A549 (cell line): ENCODE data around the gene CLN6. TPM values are rescaled to one million over a fixed set of nuclear protein-coding genes. Genes with fewer than 3 reads are reported as not detected.
"Not testable (repeated sequence)": the region's sequence is repeated elsewhere in the genome, so short reads cannot be mapped to it uniquely, and the experiment has no call there.

Experiments
- ATAC-seq, 2 experiments: fragments of 200-7000 bp in 1 of 2; fragments of >200 bp in 1 of 2; cut with Nextera tagmentation in 1 of 2; cut with Tn5 transposase in 1 of 2; 3 replicates each; pipeline versions ENCODE4 v1.8.0 to v1.9.1; 2018 to 2020; ENCODE audit warnings: mild to moderate bottlenecking in 1 of 2, moderate library complexity in 1 of 2
- CTCF ChIA-PET: fragments of 300-600 bp; sonication (Branson Sonifier 250); formaldehyde crosslinking; extraction: SDS; loops from one replicate; lab custom pipeline; 2021; ENCODE audit warnings: antibody characterized with exemption, inconsistent platforms; lab: Yijun Ruan, JAX
- POLR2A ChIA-PET: fragments of 350-600 bp; formaldehyde crosslinking; extraction: SDS; loops from one replicate; lab custom pipeline; 2021; ENCODE audit warnings: antibody characterized with exemption, inconsistent platforms; lab: Yijun Ruan, JAX
- DNase-seq, 2 experiments: peaks; one replicate each; pipeline versions ENCODE4 v3.0.0 to v3.0.0-alpha.2; 2011 to 2016; ENCODE audit warnings: low read depth in 1 of 2, low spot score in 1 of 2
- FAIRE-seq: peaks from 2 replicates; lab custom pipeline; 2011; peaks lifted over from hg19 to GRCh38; lab: Jason Lieb, UNC
- H3K27ac ChIP-seq, 2 experiments: fragments of >200 bp; sonication (Bioruptor Twin); formaldehyde crosslinking; 3 replicates each; pipeline ENCODE4 v1.5.1; 2016 to 2017
- H3K4me1 ChIP-seq: fragments of >200 bp; sonication (Bioruptor Twin); formaldehyde crosslinking; 3 replicates; pipeline ENCODE4 v1.6.1; 2016
- H3K4me2 ChIP-seq: fragments of >200 bp; sonication (Bioruptor Twin); formaldehyde crosslinking; 3 replicates; pipeline ENCODE4 v1.6.1; 2016
- H3K4me3 ChIP-seq: fragments of >200 bp; sonication (Bioruptor Twin); formaldehyde crosslinking; 3 replicates; pipeline ENCODE4 v1.5.1; 2016
- H3K9me3 ChIP-seq: fragments of >200 bp; sonication (Bioruptor Twin); formaldehyde crosslinking; 3 replicates; pipeline ENCODE4 v1.6.1; 2016
- CBX2 ChIP-seq: fragments of 200-600 bp; sonication (generic); IDR thresholded peaks from 2 replicates; pipeline ENCODE4 v1.6.1; 2016; ENCODE audit warnings: low read depth, mild to moderate bottlenecking, borderline replicate concordance
- CBX8 ChIP-seq: fragments of 200-600 bp; sonication (generic); IDR thresholded peaks from 2 replicates; pipeline ENCODE4 v1.6.1; 2016
- CHD2 ChIP-seq: fragments of 150-350 bp; IDR thresholded peaks from 2 replicates; pipeline ENCODE4 v1.6.1; 2014; ENCODE audit warnings: low read length; ENCODE audit not compliant: partially characterized antibody
- CHD4 ChIP-seq: fragments of 200-600 bp; sonication (generic); IDR thresholded peaks from 2 replicates; pipeline ENCODE4 v1.6.1; 2016; ENCODE audit warnings: antibody characterized with exemption, mild to moderate bottlenecking, borderline replicate concordance
- ESRRA ChIP-seq: fragments of 150-350 bp; IDR thresholded peaks from 2 replicates; pipeline ENCODE4 v1.6.1; 2014; ENCODE audit warnings: mild to moderate bottlenecking, low read length, borderline replicate concordance
- FOSB ChIP-seq: fragments of 250-450 bp; sonication (Bioruptor Pico); IDR thresholded peaks from 2 replicates; pipeline ENCODE4 v1.5.0; 2020; ENCODE audit warnings: mild to moderate bottlenecking, moderate library complexity
- FOSL2 ChIP-seq, 2 experiments: fragments of 450-650 bp in 1 of 2; fragments of >200 bp in 1 of 2; sonication (Bioruptor Twin) in 1 of 2; formaldehyde crosslinking; IDR thresholded peaks; 2 replicates each; pipeline versions ENCODE4 v1.5.0 to v1.6.1; 2016 to 2020; ENCODE audit warnings: mild to moderate bottlenecking in 1 of 2, moderate library complexity in 1 of 2
- FOXS1 ChIP-seq: fragments of 250-450 bp; sonication (Bioruptor Pico); IDR thresholded peaks from 2 replicates; pipeline ENCODE4 v1.5.0; 2020; ENCODE audit warnings: mild to moderate bottlenecking, moderate library complexity
- GATA3 ChIP-seq: IDR thresholded peaks from 2 replicates; pipeline ENCODE4 v1.6.1; 2012; ENCODE audit warnings: borderline replicate concordance
- HEYL ChIP-seq: fragments of 250-450 bp; sonication (Bioruptor Pico); IDR thresholded peaks from 2 replicates; pipeline ENCODE4 v1.8.0; 2021; ENCODE audit warnings: mild to moderate bottlenecking, moderate library complexity
- HOXA7 ChIP-seq: fragments of 250-450 bp; sonication (Bioruptor Pico); IDR thresholded peaks from 2 replicates; pipeline ENCODE4 v1.5.0; 2020; ENCODE audit warnings: mild to moderate bottlenecking, moderate library complexity
- HOXB5 ChIP-seq: fragments of 250-450 bp; sonication (Bioruptor Pico); IDR thresholded peaks from 2 replicates; pipeline ENCODE4 v1.5.0; 2020; ENCODE audit warnings: mild to moderate bottlenecking, moderate library complexity
- JUN ChIP-seq, 2 experiments: fragments of >200 bp; sonication (Bioruptor Twin); formaldehyde crosslinking; IDR thresholded peaks; 2 replicates in 1 of 2; 3 replicates in 1 of 2; pipeline ENCODE4 v1.6.1; 2016 to 2017
- JUNB ChIP-seq: fragments of >200 bp; sonication (Bioruptor Twin); formaldehyde crosslinking; IDR thresholded peaks from 2 replicates; pipeline ENCODE4 v1.6.1; 2016
- KDM1A ChIP-seq: fragments of 200-600 bp; sonication (generic); IDR thresholded peaks from 2 replicates; pipeline ENCODE4 v1.6.1; 2016; ENCODE audit warnings: low read depth, mild to moderate bottlenecking
- KDM5A ChIP-seq: fragments of 200-600 bp; sonication (generic); IDR thresholded peaks from 2 replicates; pipeline ENCODE4 v1.6.1; 2016; ENCODE audit warnings: antibody characterized with exemption, mild to moderate bottlenecking
- NPAS2 ChIP-seq: fragments of 250-450 bp; sonication (Bioruptor Pico); IDR thresholded peaks from 2 replicates; pipeline ENCODE4 v1.8.0; 2022; ENCODE audit warnings: mild to moderate bottlenecking, moderate library complexity, borderline replicate concordance
- NR3C1 ChIP-seq: fragments of >200 bp; sonication (Bioruptor Twin); formaldehyde crosslinking; IDR thresholded peaks from 3 replicates; pipeline ENCODE4 v1.6.1; 2017
- POLR2A ChIP-seq: IDR thresholded peaks from 2 replicates; pipeline ENCODE4 v1.6.1; 2012; ENCODE audit warnings: mild to moderate bottlenecking, low read length
- RAD21 ChIP-seq, 2 experiments: fragments of >200 bp in 1 of 2; sonication (Bioruptor Twin) in 1 of 2; formaldehyde crosslinking in 1 of 2; IDR thresholded peaks in 1 of 2; conservative IDR thresholded peaks in 1 of 2; 2 replicates in 1 of 2; 3 replicates in 1 of 2; pipeline ENCODE4 v1.6.1; 2012 to 2018; ENCODE audit warnings: inconsistent platforms in 1 of 2
- RFX5 ChIP-seq: fragments of 450-650 bp; IDR thresholded peaks from 2 replicates; pipeline ENCODE4 v1.7.1; 2014; ENCODE audit warnings: antibody characterized with exemption, mild to moderate bottlenecking, moderate library complexity
- SMC3 ChIP-seq: fragments of >200 bp; sonication (Bioruptor Twin); formaldehyde crosslinking; IDR thresholded peaks from 3 replicates; pipeline ENCODE4 v1.6.1; 2018; ENCODE audit warnings: inconsistent platforms
- TFCP2L1 ChIP-seq: fragments of 250-450 bp; sonication (Bioruptor Pico); IDR thresholded peaks from 2 replicates; pipeline ENCODE4 v1.5.0; 2021; ENCODE audit warnings: mild to moderate bottlenecking
- ZFP36 ChIP-seq: fragments of 450-650 bp; IDR thresholded peaks from 2 replicates; pipeline ENCODE4 v1.6.1; 2014; ENCODE audit warnings: borderline replicate concordance; ENCODE audit not compliant: partially characterized antibody
- ZSCAN20 ChIP-seq: fragments of 250-450 bp; sonication (Bioruptor Pico); IDR thresholded peaks from 2 replicates; pipeline ENCODE4 v1.8.0; 2022; ENCODE audit warnings: mild to moderate bottlenecking, moderate library complexity
- WGBS: methylation state at CpG from one replicate; pipeline ENCODE4 v1.1.6; 2017; ENCODE audit errors: missing lambda C conversion rate; 5-methylcytosine and 5-hydroxymethylcytosine counted together
- polyA plus RNA-seq, 4 experiments: library from polyadenylated mRNA; depleted of rRNA in 3 of 4; stranded (reverse); fragments of >200 nt; fragmentation: RNase III in 1 of 4; extraction: RNeasy Plus Mini Kit Qiagen cat#74134 plus additional on column Dnase treatment in 1 of 4; gene quantifications; 2 replicates in 3 of 4; 3 replicates in 1 of 4; pipeline ENCODE4 v1.2.3, GENCODE V29; 2011 to 2017
- TF ChIP-seq, protein P1 (sequence below): IDR thresholded peaks from 2 replicates; pipeline ENCODE4 v1.6.1; 2012
- TF ChIP-seq, protein P2 (sequence below): fragments of 250-450 bp; sonication (Bioruptor Pico); IDR thresholded peaks from 2 replicates; pipeline ENCODE4 v1.5.0; 2020; ENCODE audit warnings: low read depth, mild to moderate bottlenecking, moderate library complexity
- TF ChIP-seq, protein P3 (sequence below): IDR thresholded peaks from 2 replicates; pipeline ENCODE4 v1.6.1; 2012; ENCODE audit warnings: low read depth, borderline replicate concordance
- TF ChIP-seq, protein P4 (sequence below): fragments of 450-650 bp; IDR thresholded peaks from 2 replicates; pipeline ENCODE4 v1.6.1; 2014; ENCODE audit warnings: antibody characterized with exemption

The CLN6 gene
- polyA plus RNA-seq, 2 of the 4 experiments (the other 2 are of a cell fraction): 47.5 to 69.7 TPM

DNA sequence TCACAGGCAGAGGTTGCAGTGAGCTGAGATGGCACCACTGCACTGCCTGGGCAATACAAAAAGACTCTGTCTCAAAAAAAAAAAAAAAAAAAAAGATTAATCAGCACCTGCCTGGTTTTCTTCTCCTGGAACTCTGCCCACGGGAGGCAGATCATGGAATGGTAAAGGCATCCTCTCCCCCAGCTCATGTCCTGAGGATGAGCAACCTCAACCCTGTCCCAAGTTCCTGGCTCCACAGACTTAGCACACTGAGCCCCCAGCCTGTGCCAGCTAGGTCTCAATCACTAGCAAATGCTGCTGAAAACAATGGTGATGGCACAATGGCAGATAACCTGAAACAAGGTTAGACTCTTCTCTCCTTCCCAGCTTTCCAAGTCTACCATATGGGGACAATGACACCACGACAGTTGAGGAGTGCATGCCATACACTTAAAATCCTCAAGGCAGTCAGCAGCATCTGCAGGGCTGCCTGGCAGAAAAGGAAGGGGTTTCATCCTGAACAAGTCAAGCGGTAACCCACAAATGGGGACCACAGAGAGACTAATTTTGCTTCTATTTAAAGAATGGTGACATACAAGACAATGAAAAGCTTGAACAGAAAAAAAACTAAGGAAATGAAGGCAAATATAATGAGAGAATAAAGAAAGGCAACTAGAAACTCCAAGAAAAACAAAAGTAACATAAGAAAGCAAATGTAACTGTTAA, 4.8 kb downstream of the CLN6 start:
- WGBS: 89% methylated on average over 3 of the region's 3 CpGs
- Histone ChIP-seq H3K27ac (no peak overlapping the region), H3K9me3 (no peaks in the 10 kb centered on the region), H3K4me3 (no peak overlapping the region), H3K4me1 (peaks cover 14% of the 10 kb centered on the region), H3K4me2 (no peak overlapping the region)
- DNase-seq (no peak), ATAC-seq (no peak), FAIRE-seq (no peak)
- ChIA-PET POLR2A (no interaction called here), CTCF (interaction anchor here (0.6 to 3.2 kb wide), 7 partner anchors 8 to 984 kb away, joined by 3 to 15 read pairs (median 4); no protein-coding TSS in a partner anchor)
- TF ChIP-seq KDM5A (no peak), FOXS1 (CRISPR knock-in tag) (no peak), RAD21 (conservative IDR thresholded peaks at IDR 0.05 in 1 of 2, IDR thresholded peaks at IDR 0.05 in 1 of 2) (no peak), ZSCAN20 (CRISPR knock-in tag) (no peak), FOSB (CRISPR knock-in tag) (no peak), CBX2 (no peak), HOXA7 (CRISPR knock-in tag) (no peak), JUNB (no peak)
- TF ChIP-seq, protein P1, sequence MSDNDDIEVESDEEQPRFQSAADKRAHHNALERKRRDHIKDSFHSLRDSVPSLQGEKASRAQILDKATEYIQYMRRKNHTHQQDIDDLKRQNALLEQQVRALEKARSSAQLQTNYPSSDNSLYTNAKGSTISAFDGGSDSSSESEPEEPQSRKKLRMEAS: no peak

DNA sequence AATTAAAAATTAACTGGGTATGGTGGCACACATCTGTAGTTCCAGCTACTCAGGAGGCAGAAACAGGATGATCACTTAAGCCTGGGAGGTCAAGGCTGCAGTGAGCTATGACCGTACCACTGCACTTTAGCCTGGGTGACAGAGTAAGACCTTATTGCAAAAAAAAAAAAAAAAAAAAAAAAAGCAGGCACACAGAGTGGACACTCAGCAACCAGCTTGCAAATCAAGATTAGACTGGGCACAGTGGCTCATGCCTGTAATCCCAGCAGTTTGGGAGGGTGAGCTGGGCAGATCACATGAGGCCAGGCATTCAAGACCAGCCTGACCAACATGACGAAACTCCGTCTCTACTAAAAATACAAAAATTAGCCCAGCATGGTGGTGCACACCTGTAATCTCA, 5.4 kb downstream of the CLN6 start:
- ChIA-PET POLR2A (no interaction called here), CTCF (interaction anchor here (0.6 to 3.2 kb wide), 6 partner anchors 8 to 984 kb away, joined by 3 to 15 read pairs (median 4); no protein-coding TSS in a partner anchor)
- FAIRE-seq: no peak
- Histone ChIP-seq H3K4me2 (no peak overlapping the region), H3K4me3 (no peak overlapping the region), H3K27ac (no peak overlapping the region), H3K4me1 (peaks cover 14% of the 10 kb centered on the region), H3K9me3 (no peaks in the 10 kb centered on the region)
- no peak for ATAC-seq
- WGBS: 71% methylated on average over 3 of the region's 3 CpGs
- DNase-seq: no peak
- TF ChIP-seq TFCP2L1: no peak
- TF ChIP-seq NR3C1: no peak
- TF ChIP-seq ZFP36: no peak
- TF ChIP-seq FOXS1 (CRISPR knock-in tag): no peak
- TF ChIP-seq SMC3: no peak
- TF ChIP-seq CHD4: no peak
- TF ChIP-seq ESRRA: no peak
- no peak for TF ChIP-seq CHD2
- TF ChIP-seq POLR2A: no peak
- no peak for TF ChIP-seq FOSB (CRISPR knock-in tag)
- no peak for TF ChIP-seq HEYL (CRISPR knock-in tag)
- TF ChIP-seq RFX5: no peak
- TF ChIP-seq HOXB5 (CRISPR knock-in tag): no peak
- TF ChIP-seq, protein P1: no peak
- no peak for TF ChIP-seq GATA3
- TF ChIP-seq KDM5A: no peak
- no peak for TF ChIP-seq KDM1A

DNA sequence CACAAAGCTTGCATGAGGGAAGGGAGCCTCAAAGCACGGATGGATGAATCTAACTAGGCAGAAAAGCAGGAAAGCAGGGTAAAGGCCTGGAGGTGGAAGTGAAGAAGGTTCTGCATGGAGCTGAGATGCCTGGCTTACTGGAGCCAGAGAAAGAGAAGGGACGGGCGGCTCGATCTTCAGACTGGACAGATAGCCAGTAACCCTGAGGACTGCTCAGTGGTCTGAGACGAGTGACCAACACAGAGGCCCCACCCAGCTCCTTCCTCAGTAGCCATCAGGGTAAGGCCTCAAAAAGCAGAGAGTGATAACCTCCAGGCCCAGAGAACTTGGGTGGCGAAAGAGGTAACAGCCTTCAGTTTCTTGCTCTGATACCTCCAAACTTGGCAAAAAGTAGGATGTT, 6.4 kb downstream of the CLN6 start:
- H3K4me2 ChIP-seq: no peak overlapping the region
- TF ChIP-seq NPAS2 (CRISPR knock-in tag): no peak
- no peak for TF ChIP-seq POLR2A
- TF ChIP-seq, protein P2, sequence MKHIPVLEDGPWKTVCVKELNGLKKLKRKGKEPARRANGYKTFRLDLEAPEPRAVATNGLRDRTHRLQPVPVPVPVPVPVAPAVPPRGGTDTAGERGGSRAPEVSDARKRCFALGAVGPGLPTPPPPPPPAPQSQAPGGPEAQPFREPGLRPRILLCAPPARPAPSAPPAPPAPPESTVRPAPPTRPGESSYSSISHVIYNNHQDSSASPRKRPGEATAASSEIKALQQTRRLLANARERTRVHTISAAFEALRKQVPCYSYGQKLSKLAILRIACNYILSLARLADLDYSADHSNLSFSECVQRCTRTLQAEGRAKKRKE: no peak
- no peak for TF ChIP-seq FOSL2 (IDR thresholded peaks at IDR 0.05)
- no peak for TF ChIP-seq FOSL2 (CRISPR knock-in tag; IDR thresholded peaks at IDR 0.05)
- TF ChIP-seq, protein P3, sequence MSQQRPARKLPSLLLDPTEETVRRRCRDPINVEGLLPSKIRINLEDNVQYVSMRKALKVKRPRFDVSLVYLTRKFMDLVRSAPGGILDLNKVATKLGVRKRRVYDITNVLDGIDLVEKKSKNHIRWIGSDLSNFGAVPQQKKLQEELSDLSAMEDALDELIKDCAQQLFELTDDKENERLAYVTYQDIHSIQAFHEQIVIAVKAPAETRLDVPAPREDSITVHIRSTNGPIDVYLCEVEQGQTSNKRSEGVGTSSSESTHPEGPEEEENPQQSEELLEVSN: no peak
- TF ChIP-seq ZFP36: no peak
- TF ChIP-seq KDM1A: no peak
- no peak for TF ChIP-seq NR3C1
- no peak for TF ChIP-seq JUN (IDR thresholded peaks at IDR 0.05)
- TF ChIP-seq CBX8: no peak
- TF ChIP-seq, protein P4, sequence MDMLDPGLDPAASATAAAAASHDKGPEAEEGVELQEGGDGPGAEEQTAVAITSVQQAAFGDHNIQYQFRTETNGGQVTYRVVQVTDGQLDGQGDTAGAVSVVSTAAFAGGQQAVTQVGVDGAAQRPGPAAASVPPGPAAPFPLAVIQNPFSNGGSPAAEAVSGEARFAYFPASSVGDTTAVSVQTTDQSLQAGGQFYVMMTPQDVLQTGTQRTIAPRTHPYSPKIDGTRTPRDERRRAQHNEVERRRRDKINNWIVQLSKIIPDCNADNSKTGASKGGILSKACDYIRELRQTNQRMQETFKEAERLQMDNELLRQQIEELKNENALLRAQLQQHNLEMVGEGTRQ: no peak
- TF ChIP-seq, all 56 proteins: peak for 0
- FAIRE-seq (no peak), ATAC-seq (no peak), DNase-seq (no peak)
- Histone ChIP-seq H3K9me3 (no peaks in the 10 kb centered on the region), H3K4me3 (no peak overlapping the region), H3K4me1 (peaks cover 10% of the 10 kb centered on the region), H3K27ac (no peak overlapping the region)
- ChIA-PET CTCF (interaction anchor here (3.2 kb wide), 1 partner anchor 12 kb away, joined by 15 read pairs; no protein-coding TSS in a partner anchor), POLR2A (no interaction called here)
- 94% methylated on average over 6 of the region's 6 CpGs for WGBS

DNA sequence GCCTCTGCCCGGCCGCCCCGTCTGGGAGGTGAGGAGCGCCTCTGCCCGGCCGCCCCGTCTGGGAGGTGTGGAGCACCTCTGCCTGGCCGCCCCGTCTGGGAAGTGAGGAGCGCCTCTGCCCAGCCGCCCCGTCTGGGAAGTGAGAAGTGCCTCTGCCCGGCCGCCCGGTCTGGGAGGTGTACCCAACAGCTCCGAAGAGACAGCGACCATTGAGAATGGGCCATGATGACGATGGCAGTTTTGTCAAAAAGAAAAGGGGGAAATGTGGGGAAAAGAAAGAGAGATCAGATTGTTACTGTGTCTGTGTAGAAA, 7.1 kb downstream of the CLN6 start:
- FAIRE-seq, POLR2A ChIA-PET, H3K4me2 ChIP-seq, H3K4me1 ChIP-seq, CTCF ChIA-PET, H3K27ac ChIP-seq, H3K9me3 ChIP-seq, DNase-seq, H3K4me3 ChIP-seq, ATAC-seq: not testable (repeated sequence)
- 97% methylated on average over 13 of the region's 18 CpGs for WGBS
